Activated naive CD4-positive, alpha-beta T cell treated with anti-CD3 and anti-CD28 coated beads for 36 hours (primary cell): ENCODE results near the gene LCP2. TPM values are rescaled to one million over a fixed set of nuclear protein-coding genes. Genes with fewer than 3 reads are reported as not detected.

Source experiments
- CTCF ChIA-PET: fragments of 350-600 bp; sonication (Branson Sonifier 250); formaldehyde crosslinking; loops from one replicate; lab custom pipeline; 2021; ENCODE audit warnings: antibody characterized with exemption; lab: Charles Lee
- DNase-seq: peaks from one replicate; pipeline ENCODE4 v3.0.0-alpha.2; 2020
- H3K27ac Mint-ChIP-seq: one replicate; pipeline ENCODE4 v1.8.0; 2021; ENCODE audit warnings: mild to moderate bottlenecking, mixed read lengths
- H3K27me3 Mint-ChIP-seq: one replicate; pipeline ENCODE4 v1.8.0; 2021; ENCODE audit warnings: low read depth, mixed read lengths
- H3K36me3 Mint-ChIP-seq: one replicate; pipeline ENCODE4 v1.8.0; 2021; ENCODE audit warnings: low read depth, mixed read lengths
- H3K4me1 Mint-ChIP-seq: one replicate; pipeline ENCODE4 v1.8.0; 2021; ENCODE audit warnings: low read depth, mixed read lengths
- H3K4me3 Mint-ChIP-seq: one replicate; pipeline ENCODE4 v1.8.0; 2021; ENCODE audit warnings: mild to moderate bottlenecking, moderate library complexity, mixed read lengths
- H3K9me3 Mint-ChIP-seq: one replicate; pipeline ENCODE4 v1.8.0; 2021; ENCODE audit warnings: mixed read lengths
- intact Hi-C: fragments of 100-400 bp; cut with micrococcal nuclease; formaldehyde crosslinking; loops from one replicate; pipeline ENCODE4 v1.15.1; 2023
- total RNA-seq, 2 experiments: library from RNA; stranded (reverse); gene quantifications; one replicate each; pipeline ENCODE4 v1.2.3, GENCODE V29; 2021

Gene LCP2
- total RNA-seq, 2 experiments from 2014 or later: 115 to 122 TPM

DNA sequence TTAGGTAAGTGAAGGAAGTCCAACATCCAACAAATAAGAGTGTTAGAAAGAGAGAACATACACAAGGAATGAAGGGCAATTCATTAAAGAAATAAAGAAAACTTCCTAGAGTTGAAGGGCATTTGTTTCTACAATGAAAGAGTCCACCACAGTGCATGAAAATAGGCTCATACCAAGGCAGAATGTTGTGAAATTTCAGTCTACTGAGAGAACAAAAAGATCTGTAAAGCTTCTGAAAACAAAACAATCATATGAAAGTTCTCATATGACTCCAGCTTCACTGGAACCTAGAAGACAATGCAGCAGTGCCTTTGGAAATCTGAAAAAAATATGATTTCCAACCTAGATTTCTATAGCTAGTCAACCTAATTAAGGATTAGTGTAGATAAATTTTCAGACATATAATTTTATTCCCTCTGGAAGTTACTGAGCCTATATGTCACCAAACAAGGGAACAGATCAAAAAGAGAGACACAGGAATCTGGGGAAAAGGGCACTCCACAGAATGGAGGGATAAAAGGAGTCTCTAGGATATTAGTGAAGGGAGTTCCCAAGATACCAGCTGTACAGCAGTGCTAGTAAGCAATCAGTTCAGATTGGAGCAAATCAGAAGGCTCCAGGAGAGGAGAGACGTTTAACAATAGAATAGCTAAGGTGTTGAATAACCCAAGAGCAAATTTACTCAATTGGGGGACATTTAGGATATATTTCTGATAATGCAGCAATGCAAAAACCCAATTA, 59.0 kb downstream of the LCP2 start:
- Mint-ChIP-seq H3K9me3 (no peaks in the 10 kb centered on the region), H3K27ac (no peak overlapping the region), H3K4me1 (peaks cover 12% of the 10 kb centered on the region), H3K4me3 (no peak overlapping the region), H3K27me3 (no peaks in the 10 kb centered on the region), H3K36me3 (no peaks in the 10 kb centered on the region)
- intact Hi-C loops: loop anchor here (1.0 kb wide), 1 partner anchor 10 kb away; no protein-coding TSS in a partner anchor
- no peak for DNase-seq
- CTCF ChIA-PET: interaction anchor here (0.6 to 5.5 kb wide), 5 partner anchors 12 to 393 kb away, joined by 3 to 43 read pairs (median 3); no protein-coding TSS in a partner anchor

DNA sequence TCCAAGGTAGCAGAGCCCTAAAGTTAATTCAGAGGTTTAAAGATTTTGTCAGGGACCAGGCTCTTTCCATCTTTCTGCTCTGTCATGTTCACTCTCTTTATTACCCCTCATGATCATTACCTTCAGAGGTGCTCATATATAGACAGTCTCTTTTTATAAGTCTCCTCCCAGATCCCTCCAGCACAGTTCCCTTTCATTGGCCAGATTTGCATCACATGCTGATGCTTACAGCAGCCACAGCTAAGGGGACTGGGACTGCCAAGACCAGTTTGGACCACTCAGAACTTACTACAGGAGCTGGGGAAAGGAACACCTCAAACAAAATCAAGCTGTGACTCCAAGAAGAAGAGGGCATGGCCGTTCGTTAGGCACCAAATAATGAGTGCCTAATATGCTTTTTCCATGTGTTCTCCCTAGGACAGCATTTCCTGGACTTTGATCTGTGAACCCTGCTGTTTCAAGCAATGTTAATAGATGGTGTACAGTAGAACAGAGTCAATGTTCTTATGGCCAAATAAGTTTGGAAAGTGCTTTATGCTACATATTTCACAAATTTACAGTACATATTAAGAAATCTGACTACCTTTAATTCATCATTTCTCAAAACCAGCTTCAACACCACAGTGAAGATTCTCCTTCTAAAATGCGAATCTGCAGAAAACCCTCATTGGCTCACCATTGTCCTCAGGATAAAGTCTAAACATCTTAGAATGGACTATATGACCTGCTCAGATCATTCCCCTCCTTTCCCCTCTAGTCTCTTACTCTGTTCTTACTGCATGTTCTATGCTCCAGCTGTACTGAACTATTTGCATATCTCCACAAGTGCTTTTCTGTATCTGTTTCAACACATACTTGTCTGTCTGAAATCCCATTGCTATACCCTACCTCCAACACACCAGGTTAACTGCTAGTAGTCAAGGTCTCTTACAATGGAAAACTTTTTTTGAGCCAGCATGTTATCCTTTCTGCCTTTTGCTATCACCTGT, 61.4 kb downstream of the LCP2 start:
- no peak overlapping the region for H3K27ac Mint-ChIP-seq
- CTCF ChIA-PET: interaction anchor here (0.6 to 5.5 kb wide), 8 partner anchors 9 to 150 kb away, joined by 3 to 43 read pairs (median 4); no protein-coding TSS in a partner anchor
- no peaks in the 10 kb centered on the region for H3K36me3 Mint-ChIP-seq
- H3K27me3 Mint-ChIP-seq: no peaks in the 10 kb centered on the region
- intact Hi-C loops: no loop called here
- H3K4me1 Mint-ChIP-seq: peaks cover 12% of the 10 kb centered on the region
- no peak for DNase-seq
- H3K9me3 Mint-ChIP-seq: no peaks in the 10 kb centered on the region
- no peak overlapping the region for H3K4me3 Mint-ChIP-seq

DNA sequence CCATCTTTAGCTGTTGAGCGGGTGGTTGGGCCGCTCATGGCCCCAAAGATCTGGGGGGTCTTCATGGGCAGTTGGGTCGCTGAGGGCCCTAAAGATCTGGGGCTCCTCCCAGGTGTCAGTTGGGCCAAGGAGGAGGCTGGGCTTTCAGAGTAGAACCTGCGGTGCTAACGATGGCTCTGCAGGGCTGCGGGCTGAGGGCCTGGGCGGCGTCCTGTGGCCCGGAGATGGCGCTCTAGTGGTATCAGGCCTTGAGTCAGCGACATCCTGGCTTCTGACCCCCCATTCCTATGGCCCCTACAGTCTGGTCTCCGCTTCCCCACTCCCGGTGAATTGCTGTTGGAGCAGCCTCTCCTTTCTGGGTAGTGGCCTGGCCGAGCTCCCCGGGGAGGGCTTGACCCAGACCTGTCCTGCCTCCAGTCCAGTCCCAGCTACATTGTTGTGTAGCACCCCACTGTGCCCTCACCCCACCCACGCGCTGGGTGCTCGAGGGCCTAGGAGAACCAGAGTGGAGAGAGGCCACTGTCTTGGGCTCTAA, 64.2 kb downstream of the LCP2 start:
- H3K27me3 Mint-ChIP-seq: no peaks in the 10 kb centered on the region
- CTCF ChIA-PET: interaction anchor here (1.0 to 1.1 kb wide), 2 partner anchors 41 to 106 kb away, joined by 3 to 4 read pairs; no protein-coding TSS in a partner anchor
- no peak overlapping the region for H3K4me3 Mint-ChIP-seq
- intact Hi-C loops: no loop called here
- H3K36me3 Mint-ChIP-seq: no peaks in the 10 kb centered on the region
- no peaks in the 10 kb centered on the region for H3K9me3 Mint-ChIP-seq
- DNase-seq: no peak
- no peak overlapping the region for H3K27ac Mint-ChIP-seq
- peaks cover 8% of the 10 kb centered on the region for H3K4me1 Mint-ChIP-seq

DNA sequence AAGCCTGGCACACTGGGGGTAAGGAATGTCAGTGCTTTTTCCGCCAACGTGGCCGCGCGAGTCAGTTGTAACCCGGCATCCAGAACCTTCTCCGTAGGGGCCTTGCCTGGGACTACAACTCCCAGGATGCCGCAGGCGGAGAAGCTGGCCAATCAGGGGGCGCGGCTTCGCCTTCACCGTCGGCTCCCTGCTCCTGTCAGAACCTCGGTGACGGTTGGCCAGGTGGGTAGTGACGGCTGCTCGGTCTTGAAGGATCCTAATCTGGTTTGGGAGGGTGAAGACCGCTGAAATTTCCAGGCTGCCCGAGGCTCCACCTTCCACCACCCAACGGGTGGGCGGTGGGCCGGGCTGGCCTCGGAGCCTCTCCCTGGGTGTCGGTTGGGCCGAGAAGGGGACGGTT, 64.8 kb downstream of the LCP2 start, which contains the start of gene C5orf58:
TSS of gene C5orf58 (plus strand) at position 200 of the 400 bp plus-strand sequence. CDS start 1,992 bp downstream, outside the sequence.
- no peak for DNase-seq
- no peaks in the 10 kb centered on the region for H3K36me3 Mint-ChIP-seq
- CTCF ChIA-PET: interaction anchor here (1.0 kb wide), 1 partner anchor 107 kb away, joined by 4 read pairs; no protein-coding TSS in a partner anchor
- H3K4me3 Mint-ChIP-seq: no peak within 1 kb of the TSS
- H3K27me3 Mint-ChIP-seq: no peaks in the 10 kb centered on the region
- no peak within 1 kb of the TSS for H3K27ac Mint-ChIP-seq
- peaks cover 2% of the 10 kb centered on the region for H3K4me1 Mint-ChIP-seq
- no peaks in the 10 kb centered on the region for H3K9me3 Mint-ChIP-seq
- intact Hi-C loops: no loop called here

DNA sequence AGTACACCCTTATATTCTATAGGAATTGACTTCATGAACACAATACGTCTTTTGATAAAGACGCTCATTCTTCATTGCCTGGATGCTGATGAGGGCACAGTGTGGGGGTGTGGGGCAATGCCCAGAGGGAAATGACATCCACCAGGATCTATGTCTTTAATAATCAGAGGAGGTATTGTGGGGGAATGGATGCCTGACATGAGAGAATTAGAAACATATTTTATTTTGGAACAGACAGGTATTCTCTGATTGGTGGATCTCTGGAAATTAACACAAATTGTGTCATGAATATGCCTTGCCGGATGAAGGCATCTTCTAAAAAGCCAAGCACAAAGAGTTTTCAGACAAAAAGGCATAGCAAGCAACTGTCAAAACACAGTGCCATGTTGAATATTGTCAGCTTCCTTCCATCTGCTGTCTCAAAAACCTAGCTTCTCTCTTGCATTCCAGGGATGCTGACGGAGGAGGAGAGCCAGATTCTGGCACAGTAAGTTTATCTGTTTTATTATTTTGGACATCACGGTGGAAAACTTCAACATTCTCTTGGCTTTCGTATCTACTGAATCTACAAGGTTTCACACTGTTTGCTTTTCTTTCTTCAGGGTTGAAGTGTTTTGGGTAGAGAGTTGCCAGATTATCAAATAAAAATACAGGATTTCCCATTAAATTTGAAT, 68.7 kb downstream of the LCP2 start:
- Mint-ChIP-seq H3K4me3 (no peak overlapping the region), H3K4me1 (peaks cover 7% of the 10 kb centered on the region), H3K27ac (no peak overlapping the region), H3K27me3 (no peaks in the 10 kb centered on the region), H3K36me3 (no peaks in the 10 kb centered on the region), H3K9me3 (no peaks in the 10 kb centered on the region)
- intact Hi-C loops: loop anchor here (5.0 kb wide), 1 partner anchor 403 kb away; no protein-coding TSS in a partner anchor
- no peak for DNase-seq
- CTCF ChIA-PET: interaction anchor here (0.6 to 10.6 kb wide), 6 partner anchors 8 to 190 kb away, joined by 4 to 165 read pairs (median 48); no protein-coding TSS in a partner anchor

DNA sequence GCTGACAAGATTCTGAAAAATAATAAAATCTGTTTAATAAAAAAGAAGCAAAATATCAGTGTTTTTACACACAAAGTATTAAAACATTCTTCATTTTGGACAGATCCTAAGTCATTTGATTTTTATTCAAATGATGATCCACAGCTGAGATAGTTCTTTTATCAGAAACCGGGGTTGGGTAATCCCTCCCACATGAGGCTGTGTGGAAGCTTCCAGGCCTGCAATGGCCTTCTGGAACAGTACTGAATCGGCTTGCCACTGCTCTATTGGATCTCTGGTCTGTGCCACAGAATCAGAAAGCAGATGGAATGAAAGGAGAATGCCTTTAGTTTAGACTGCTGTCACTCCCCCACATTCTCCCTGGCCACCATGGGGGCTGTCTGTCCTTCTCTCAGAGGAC, 70.9 kb downstream of the LCP2 start:
- H3K27me3 Mint-ChIP-seq: no peaks in the 10 kb centered on the region
- DNase-seq: no peak

DNA sequence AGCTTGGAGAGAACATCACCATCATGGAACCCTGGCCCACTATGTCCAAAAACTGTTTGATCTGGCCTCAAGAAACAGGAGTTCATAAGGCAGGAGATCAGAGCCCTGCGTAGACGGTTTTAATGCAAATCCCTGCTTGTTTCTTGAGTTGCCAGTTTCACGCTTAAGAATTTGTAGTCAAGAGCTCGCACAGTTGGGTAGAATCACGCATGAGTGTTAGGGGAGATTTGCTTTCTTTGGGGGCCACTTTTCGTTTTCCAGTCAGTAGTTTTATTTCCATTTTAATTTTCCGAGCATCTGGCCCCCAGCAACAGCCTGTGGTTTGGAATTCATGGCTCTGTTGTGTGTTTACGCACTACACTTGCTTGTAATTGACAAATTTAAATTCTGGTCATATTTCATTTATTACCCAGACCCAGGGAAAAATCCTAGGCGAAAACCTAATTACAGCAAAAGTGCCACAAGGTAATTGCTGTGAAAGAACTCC, 71.4 kb downstream of the LCP2 start:
- DNase-seq: no peak
- no peaks in the 10 kb centered on the region for H3K36me3 Mint-ChIP-seq
- H3K27me3 Mint-ChIP-seq: no peaks in the 10 kb centered on the region
- H3K9me3 Mint-ChIP-seq: no peaks in the 10 kb centered on the region
- CTCF ChIA-PET: interaction anchor here (0.5 to 10.6 kb wide), 41 partner anchors 9 to 407 kb away, joined by 3 to 165 read pairs (median 5); no protein-coding TSS in a partner anchor
- H3K27ac Mint-ChIP-seq: no peak overlapping the region
- H3K4me1 Mint-ChIP-seq: peaks cover 7% of the 10 kb centered on the region
- H3K4me3 Mint-ChIP-seq: no peak overlapping the region
- intact Hi-C loops: loop anchor here (1.0 to 5.0 kb wide), 5 partner anchors 42 to 406 kb away; no protein-coding TSS in a partner anchor

More for the DNA sequence above, 70.9 kb downstream of the LCP2 start:
- H3K9me3 Mint-ChIP-seq: no peaks in the 10 kb centered on the region
- CTCF ChIA-PET: interaction anchor here (0.7 to 10.6 kb wide), 31 partner anchors 9 to 407 kb away, joined by 3 to 165 read pairs (median 5); no protein-coding TSS in a partner anchor
- no peaks in the 10 kb centered on the region for H3K36me3 Mint-ChIP-seq
- H3K4me1 Mint-ChIP-seq: peaks cover 7% of the 10 kb centered on the region
- no peak overlapping the region for H3K4me3 Mint-ChIP-seq
- no peak overlapping the region for H3K27ac Mint-ChIP-seq
- intact Hi-C loops: loop anchor here (1.0 to 5.0 kb wide), 5 partner anchors 42 to 406 kb away; no protein-coding TSS in a partner anchor

DNA sequence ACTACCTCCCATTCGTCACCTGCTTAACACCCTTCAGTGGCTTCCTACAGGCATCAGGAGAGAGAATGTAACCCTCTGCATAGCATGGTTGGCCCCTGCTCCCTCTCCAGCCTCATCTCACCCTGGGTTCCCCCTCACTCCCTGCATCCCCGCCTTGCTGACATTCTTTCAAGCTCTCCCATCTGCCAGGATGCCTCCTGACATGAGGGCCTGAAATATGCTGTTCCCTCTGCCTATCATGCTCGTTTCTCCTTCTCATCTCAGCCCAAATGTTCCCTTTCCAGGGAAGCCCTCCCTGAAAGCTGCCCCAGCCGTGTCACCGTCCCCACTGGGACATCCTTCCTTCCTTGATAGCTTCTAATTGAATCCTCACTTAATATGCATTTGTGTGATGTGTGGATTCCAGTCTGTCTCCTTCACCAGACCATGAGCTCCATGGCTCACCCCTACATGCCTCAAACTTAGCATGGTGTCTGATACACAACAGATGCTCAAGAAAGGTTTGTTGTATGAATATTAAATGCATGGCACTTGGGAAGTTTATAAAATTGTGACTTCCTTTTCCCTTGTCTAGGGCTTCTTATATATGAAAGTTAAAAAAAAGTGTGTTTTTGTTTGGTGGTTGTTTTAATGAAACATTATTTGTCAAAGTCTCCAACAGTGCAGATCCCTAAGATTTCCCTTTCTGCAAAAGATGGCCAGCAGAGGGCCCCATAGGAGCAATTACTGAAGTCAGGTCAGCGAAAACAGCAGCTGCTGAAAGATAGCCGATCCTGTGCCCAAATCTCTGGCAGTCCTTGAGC, 72.0 kb downstream of the LCP2 start:
- H3K27me3 Mint-ChIP-seq: no peaks in the 10 kb centered on the region
- no peak overlapping the region for H3K27ac Mint-ChIP-seq
- no peaks in the 10 kb centered on the region for H3K36me3 Mint-ChIP-seq
- peak; percentile 91 for DNase-seq
- CTCF ChIA-PET: interaction anchor here (0.5 to 10.6 kb wide), 39 partner anchors 8 to 408 kb away, joined by 3 to 165 read pairs (median 5); no protein-coding TSS in a partner anchor
- no peak overlapping the region for H3K4me3 Mint-ChIP-seq
- peaks cover 7% of the 10 kb centered on the region for H3K4me1 Mint-ChIP-seq
- intact Hi-C loops: loop anchor here (1.0 to 5.0 kb wide), 5 partner anchors 43 to 407 kb away; no protein-coding TSS in a partner anchor
- H3K9me3 Mint-ChIP-seq: no peaks in the 10 kb centered on the region

DNA sequence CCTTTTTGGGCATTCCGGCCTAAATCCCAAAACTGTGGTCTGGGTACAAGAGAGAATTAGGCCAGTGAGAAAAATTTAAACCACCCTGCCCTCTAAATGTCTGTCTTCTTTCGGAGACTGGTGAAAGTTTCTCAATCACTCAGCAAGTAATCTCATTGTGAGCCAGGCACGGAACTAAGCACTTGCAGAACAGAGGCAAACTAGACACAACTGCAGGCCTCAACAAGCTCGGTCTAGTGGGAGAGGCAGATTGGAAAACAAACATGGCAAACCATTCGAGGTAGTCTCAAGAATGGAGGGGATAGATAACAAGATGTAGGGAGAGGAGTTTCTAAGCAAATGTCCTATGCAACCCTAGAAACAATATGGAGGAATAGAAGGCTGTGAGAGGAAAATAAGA, 73.7 kb downstream of the LCP2 start:
- Mint-ChIP-seq H3K27ac (no peak overlapping the region), H3K9me3 (no peaks in the 10 kb centered on the region), H3K4me3 (no peak overlapping the region), H3K27me3 (no peaks in the 10 kb centered on the region), H3K4me1 (peaks cover 7% of the 10 kb centered on the region), H3K36me3 (no peaks in the 10 kb centered on the region)
- CTCF ChIA-PET: interaction anchor here (0.8 to 10.6 kb wide), 13 partner anchors 39 to 202 kb away, joined by 3 to 105 read pairs (median 4); no protein-coding TSS in a partner anchor
- no peak for DNase-seq
- intact Hi-C loops: no loop called here

DNA sequence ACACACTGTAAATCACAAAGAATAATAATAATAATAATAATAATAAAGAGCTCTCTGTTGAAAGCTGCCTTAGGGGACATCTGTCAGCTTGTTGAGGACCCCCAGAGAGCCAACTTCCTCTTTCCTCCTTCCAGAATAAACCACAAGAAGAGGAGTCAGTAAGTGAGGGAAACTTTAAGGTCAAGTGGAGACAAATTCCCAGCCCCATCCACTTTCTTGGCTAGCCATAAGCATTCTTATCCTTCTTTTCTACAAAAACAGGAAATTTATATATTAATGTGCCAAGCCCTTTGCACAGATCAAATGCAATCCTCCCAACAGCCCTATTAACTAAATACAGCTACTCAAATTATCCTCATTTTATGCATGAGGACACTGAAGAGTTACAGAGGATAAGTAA, 74.2 kb downstream of the LCP2 start:
- no peak overlapping the region for H3K4me3 Mint-ChIP-seq
- no peaks in the 10 kb centered on the region for H3K9me3 Mint-ChIP-seq
- H3K4me1 Mint-ChIP-seq: peaks cover 7% of the 10 kb centered on the region
- no peak overlapping the region for H3K27ac Mint-ChIP-seq
- H3K27me3 Mint-ChIP-seq: no peaks in the 10 kb centered on the region
- no peaks in the 10 kb centered on the region for H3K36me3 Mint-ChIP-seq
- DNase-seq: no peak
- intact Hi-C loops: no loop called here
- CTCF ChIA-PET: interaction anchor here (0.8 to 10.6 kb wide), 13 partner anchors 13 to 196 kb away, joined by 3 to 105 read pairs (median 4); no protein-coding TSS in a partner anchor
